ENCODE data around the gene IGSF11. TPM values are rescaled to one million over a fixed set of nuclear protein-coding genes. Genes with fewer than 3 reads are reported as not detected.
"Not testable (repeated sequence)": the region's sequence is repeated elsewhere in the genome, so short reads cannot be mapped to it uniquely, and the experiment has no call there.

Gene IGSF11
- polyA plus RNA-seq, 3 donors = not detected

DNA sequence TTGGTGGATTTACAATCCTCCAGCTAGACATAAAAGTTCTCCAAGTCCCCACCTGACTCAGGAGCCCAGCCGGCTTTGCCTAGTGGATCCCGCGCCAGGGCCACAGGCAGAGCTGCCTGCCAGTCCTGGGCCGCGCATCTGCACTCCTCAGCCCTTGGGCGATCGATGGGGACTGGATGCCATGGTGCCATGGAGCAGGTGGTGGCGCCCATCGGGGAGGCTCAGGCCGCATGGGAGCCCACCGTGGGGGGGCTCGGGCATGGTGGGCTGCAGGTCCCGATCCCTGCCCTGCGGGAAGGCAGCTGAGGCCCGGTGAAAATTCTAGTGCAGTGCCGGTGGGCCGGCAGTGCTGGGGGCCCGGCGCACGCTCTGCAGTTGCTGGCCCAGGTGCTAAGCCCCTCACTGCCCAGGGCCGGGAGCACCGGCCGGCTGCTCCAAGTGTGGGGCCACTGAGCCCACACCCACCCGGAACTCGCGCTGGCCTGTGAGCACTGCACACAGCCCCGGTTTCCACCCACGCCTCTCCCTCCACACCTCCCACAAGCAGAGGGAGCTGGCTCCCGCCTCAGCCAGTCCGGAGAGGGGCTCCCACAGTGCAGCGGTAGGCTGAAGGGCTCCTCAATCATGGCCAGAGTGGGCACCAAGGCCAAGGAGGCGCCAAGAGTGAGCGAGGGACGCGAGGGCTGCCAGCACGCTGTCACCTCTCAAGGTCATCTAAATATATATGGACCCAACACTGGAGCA lies 38.8 kb upstream of the IGSF11 start:
- H3K4me1 Mint-ChIP-seq = no peaks in the 10 kb centered on the region
- no peaks in the 10 kb centered on the region for H3K36me3 ChIP-seq (replicated peaks in 1 of 2; ENCODE audit: control insufficient read depth in 1 of 2, insufficient read depth in 2 of 2, low read length in 2 of 2)
- intact Hi-C loops (cut with micrococcal nuclease) = no loop called here
- H2AFZ ChIP-seq (ENCODE audit: insufficient read depth, low read depth, low read length, poor library complexity, severe bottlenecking) = no peak overlapping the region
- no peak overlapping the region for H3K27ac ChIP-seq (ENCODE audit: low read depth in 1 of 2, low read length in 2 of 2)
- peaks cover 4 to 23% (median 14%) of the 10 kb centered on the region in 7 donors for H3K9me3 Mint-ChIP-seq
- H3K36me3 Mint-ChIP-seq = no peaks in the 10 kb centered on the region
- peaks cover 0 to 3% (median 0%) of the 10 kb centered on the region in 3 donors for H3K27me3 Mint-ChIP-seq (ENCODE audit: low read depth in 3 of 3)
- no peaks in the 10 kb centered on the region for H3K79me2 ChIP-seq (ENCODE audit: insufficient read depth, low read length)
- no peak overlapping the region for H3K4me3 Mint-ChIP-seq
- H3K9ac ChIP-seq (ENCODE audit: insufficient read depth, low read length, poor library complexity, severe bottlenecking) = no peak overlapping the region
- WGBS (ENCODE audit: insufficient coverage) = 97% methylated on average over 29 of the region's 36 CpGs
- no peak overlapping the region for H3K27ac Mint-ChIP-seq
- TF ChIP-seq, protein P1, sequence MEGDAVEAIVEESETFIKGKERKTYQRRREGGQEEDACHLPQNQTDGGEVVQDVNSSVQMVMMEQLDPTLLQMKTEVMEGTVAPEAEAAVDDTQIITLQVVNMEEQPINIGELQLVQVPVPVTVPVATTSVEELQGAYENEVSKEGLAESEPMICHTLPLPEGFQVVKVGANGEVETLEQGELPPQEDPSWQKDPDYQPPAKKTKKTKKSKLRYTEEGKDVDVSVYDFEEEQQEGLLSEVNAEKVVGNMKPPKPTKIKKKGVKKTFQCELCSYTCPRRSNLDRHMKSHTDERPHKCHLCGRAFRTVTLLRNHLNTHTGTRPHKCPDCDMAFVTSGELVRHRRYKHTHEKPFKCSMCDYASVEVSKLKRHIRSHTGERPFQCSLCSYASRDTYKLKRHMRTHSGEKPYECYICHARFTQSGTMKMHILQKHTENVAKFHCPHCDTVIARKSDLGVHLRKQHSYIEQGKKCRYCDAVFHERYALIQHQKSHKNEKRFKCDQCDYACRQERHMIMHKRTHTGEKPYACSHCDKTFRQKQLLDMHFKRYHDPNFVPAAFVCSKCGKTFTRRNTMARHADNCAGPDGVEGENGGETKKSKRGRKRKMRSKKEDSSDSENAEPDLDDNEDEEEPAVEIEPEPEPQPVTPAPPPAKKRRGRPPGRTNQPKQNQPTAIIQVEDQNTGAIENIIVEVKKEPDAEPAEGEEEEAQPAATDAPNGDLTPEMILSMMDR (IDR thresholded peaks at IDR 0.05) = no peak
- peaks cover 0 to 11% of the 10 kb centered on the region in 2 donors for H3K9me3 ChIP-seq (replicated peaks in 1 of 2; ENCODE audit: control insufficient read depth in 1 of 2, insufficient read depth in 1 of 2, low read length in 2 of 2)
- no peaks in the 10 kb centered on the region for H4K20me1 ChIP-seq (ENCODE audit: insufficient read depth, low read length)
- no peak for DNase-seq
- no peak overlapping the region for H3K4me2 ChIP-seq (replicated peaks; ENCODE audit: extremely low read depth, low read length, poor library complexity, severe bottlenecking)
- no peaks in the 10 kb centered on the region for H3K4me1 ChIP-seq (ENCODE audit: control insufficient read depth in 1 of 2, insufficient read depth in 2 of 2, low read length in 2 of 2)
- H3K4me3 ChIP-seq (replicated peaks in 1 of 3; ENCODE audit: low read depth in 2 of 3, low read length in 3 of 3) = no peak overlapping the region
- no peaks in the 10 kb centered on the region for H3K27me3 ChIP-seq (ENCODE audit: control insufficient read depth in 2 of 2, insufficient read depth in 2 of 2, low read length in 2 of 2)

DNA sequence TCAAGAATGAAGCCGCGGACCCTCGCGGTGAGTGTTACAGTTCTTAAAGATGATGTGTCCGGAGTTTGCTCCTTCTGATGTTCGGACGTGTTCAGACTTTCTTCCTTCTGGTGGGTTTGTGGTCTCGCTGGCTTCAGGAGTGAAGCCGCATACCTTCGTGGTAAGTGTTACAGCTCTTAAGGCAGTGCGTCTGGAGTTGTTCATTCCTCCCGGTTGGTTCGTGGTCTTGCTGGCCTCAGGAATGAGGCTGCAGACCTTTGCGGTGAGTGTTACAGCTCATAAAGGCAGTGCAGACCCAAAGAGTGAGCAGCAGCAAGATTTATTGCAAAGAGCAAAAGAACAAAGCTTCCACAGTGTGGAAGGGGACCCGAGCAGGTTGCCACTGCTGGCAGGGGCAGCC lies 37.8 kb upstream of the IGSF11 start:
- H3K27me3 ChIP-seq (ENCODE audit: control insufficient read depth in 2 of 2, insufficient read depth in 2 of 2, low read length in 2 of 2); H3K4me1 ChIP-seq (ENCODE audit: control insufficient read depth in 1 of 2, insufficient read depth in 2 of 2, low read length in 2 of 2); H3K27me3 Mint-ChIP-seq (ENCODE audit: low read depth in 3 of 3); intact Hi-C loops (cut with micrococcal nuclease); H3K4me3 ChIP-seq (replicated peaks in 1 of 3; ENCODE audit: low read depth in 2 of 3, low read length in 3 of 3); H2AFZ ChIP-seq (ENCODE audit: insufficient read depth, low read depth, low read length, poor library complexity, severe bottlenecking); H3K36me3 Mint-ChIP-seq; H3K4me2 ChIP-seq (replicated peaks; ENCODE audit: extremely low read depth, low read length, poor library complexity, severe bottlenecking); H3K4me1 Mint-ChIP-seq; H3K79me2 ChIP-seq (ENCODE audit: insufficient read depth, low read length); H3K9ac ChIP-seq (ENCODE audit: insufficient read depth, low read length, poor library complexity, severe bottlenecking); H3K27ac ChIP-seq (ENCODE audit: low read depth in 1 of 2, low read length in 2 of 2); DNase-seq; H4K20me1 ChIP-seq (ENCODE audit: insufficient read depth, low read length); H3K36me3 ChIP-seq (replicated peaks in 1 of 2; ENCODE audit: control insufficient read depth in 1 of 2, insufficient read depth in 2 of 2, low read length in 2 of 2); H3K4me3 Mint-ChIP-seq: not testable (repeated sequence)
- H3K9me3 Mint-ChIP-seq = peaks cover 4 to 23% (median 13%) of the 10 kb centered on the region in 7 donors
- 100% methylated on average over 14 of the region's 15 CpGs for WGBS (ENCODE audit: insufficient coverage)
- H3K27ac Mint-ChIP-seq = peak overlapping the region in 1 of 7 donors; percentile 40
- H3K9me3 ChIP-seq (replicated peaks in 1 of 2; ENCODE audit: control insufficient read depth in 1 of 2, insufficient read depth in 1 of 2, low read length in 2 of 2) = peaks cover 0 to 11% of the 10 kb centered on the region in 2 donors
